ENCODE data around the gene BATF2.

BATF2 gene

GRCh38 chr11:65014726-65015227 lies 18.0 kb upstream of the BATF2 start:
- DNase-seq = no peak
- Histone ChIP-seq H2AFZ (ENCODE audit: low read length) (peak overlapping the region; percentile 99), H3K36me3 (replicated peaks; ENCODE audit: insufficient read depth, low read length) (no peaks in the 10 kb centered on the region), H3F3A (ENCODE audit: insufficient read depth, low read length) (peaks cover 14% of the 10 kb centered on the region; the same call in 1 of the 2 replicates), H3K4me1 (ENCODE audit: low read length) (peaks cover 7% of the 10 kb centered on the region; the same call in 1 of the 2 replicates), H3K4me3 (ENCODE audit: low read length) (peak overlapping the region; percentile 88), H3K9me2 (replicated peaks; ENCODE audit: insufficient read depth, low read length) (no peaks in the 10 kb centered on the region), H3K27me3 (replicated peaks; ENCODE audit: insufficient read depth, low read length) (no peaks in the 10 kb centered on the region), H3K4me2 (ENCODE audit: low read depth, low read length) (peak overlapping the region; percentile 93), H3K27ac (ENCODE audit: low read length) (peak overlapping the region; percentile 98; the same call in 1 of the 2 replicates), H3K79me2 (ENCODE audit: low read length) (peaks cover 7% of the 10 kb centered on the region), H3K9me3 (replicated peaks; ENCODE audit: insufficient read depth, low read length) (no peaks in the 10 kb centered on the region), H3K9ac (ENCODE audit: low read length) (peak overlapping the region; percentile 94), H4K20me1 (ENCODE audit: insufficient read depth, low read length) (no peaks in the 10 kb centered on the region)
- no peak for TF ChIP-seq EZH2phosphoT487 (IDR thresholded peaks at IDR 0.05; ENCODE audit: low read length)

- TF ChIP-seq, protein P1, sequence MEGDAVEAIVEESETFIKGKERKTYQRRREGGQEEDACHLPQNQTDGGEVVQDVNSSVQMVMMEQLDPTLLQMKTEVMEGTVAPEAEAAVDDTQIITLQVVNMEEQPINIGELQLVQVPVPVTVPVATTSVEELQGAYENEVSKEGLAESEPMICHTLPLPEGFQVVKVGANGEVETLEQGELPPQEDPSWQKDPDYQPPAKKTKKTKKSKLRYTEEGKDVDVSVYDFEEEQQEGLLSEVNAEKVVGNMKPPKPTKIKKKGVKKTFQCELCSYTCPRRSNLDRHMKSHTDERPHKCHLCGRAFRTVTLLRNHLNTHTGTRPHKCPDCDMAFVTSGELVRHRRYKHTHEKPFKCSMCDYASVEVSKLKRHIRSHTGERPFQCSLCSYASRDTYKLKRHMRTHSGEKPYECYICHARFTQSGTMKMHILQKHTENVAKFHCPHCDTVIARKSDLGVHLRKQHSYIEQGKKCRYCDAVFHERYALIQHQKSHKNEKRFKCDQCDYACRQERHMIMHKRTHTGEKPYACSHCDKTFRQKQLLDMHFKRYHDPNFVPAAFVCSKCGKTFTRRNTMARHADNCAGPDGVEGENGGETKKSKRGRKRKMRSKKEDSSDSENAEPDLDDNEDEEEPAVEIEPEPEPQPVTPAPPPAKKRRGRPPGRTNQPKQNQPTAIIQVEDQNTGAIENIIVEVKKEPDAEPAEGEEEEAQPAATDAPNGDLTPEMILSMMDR (IDR thresholded peaks at IDR 0.05; ENCODE audit: low read length) = peak; percentile 74
- TF ChIP-seq EZH2phosphoT487 (IDR thresholded peaks at IDR 0.05; ENCODE audit: low read length) = no peak
- no peaks in the 10 kb centered on the region for H4K20me1 ChIP-seq (ENCODE audit: insufficient read depth, low read length)
- H3K9ac ChIP-seq (ENCODE audit: low read length) = peak within 1 kb of the TSS; percentile 94
- H3K4me3 ChIP-seq (ENCODE audit: low read length) = peak within 1 kb of the TSS; percentile 88
- peak; percentile 91 for DNase-seq
- H3K9me3 ChIP-seq (replicated peaks; ENCODE audit: insufficient read depth, low read length) = no peaks in the 10 kb centered on the region
- H3K9me2 ChIP-seq (replicated peaks; ENCODE audit: insufficient read depth, low read length) = no peaks in the 10 kb centered on the region
- H3F3A ChIP-seq (ENCODE audit: insufficient read depth, low read length) = peaks cover 14% of the 10 kb centered on the region; the same call in 1 of the 2 replicates
- H3K4me1 ChIP-seq (ENCODE audit: low read length) = peaks cover 7% of the 10 kb centered on the region; the same call in 1 of the 2 replicates
- H3K79me2 ChIP-seq (ENCODE audit: low read length) = peaks cover 7% of the 10 kb centered on the region
- H3K27me3 ChIP-seq (replicated peaks; ENCODE audit: insufficient read depth, low read length) = no peaks in the 10 kb centered on the region
- H3K4me2 ChIP-seq (ENCODE audit: low read depth, low read length) = peak within 1 kb of the TSS; percentile 93
- H3K36me3 ChIP-seq (replicated peaks; ENCODE audit: insufficient read depth, low read length) = no peaks in the 10 kb centered on the region
- peak within 1 kb of the TSS; percentile 98 for H3K27ac ChIP-seq (ENCODE audit: low read length)
- H2AFZ ChIP-seq (ENCODE audit: low read length) = peak within 1 kb of the TSS; percentile 99
Observed at GRCh38 chr11:65013888-65014725, 17.3 kb upstream of the BATF2 start, which contains the start of gene ARL2. Gene ARL2, plus strand, starts transcription at chr11:65014160. Its CDS starts 48 bp downstream, at chr11:65014208.

- Histone ChIP-seq H3K4me1 (ENCODE audit: low read length) (peaks cover 7% of the 10 kb centered on the region; the same call in 1 of the 2 replicates), H2AFZ (ENCODE audit: low read length) (peak overlapping the region; percentile 99), H3K9me2 (replicated peaks; ENCODE audit: insufficient read depth, low read length) (no peaks in the 10 kb centered on the region)
Observed at GRCh38 chr11:65013130-65013887, 16.5 kb upstream of the BATF2 start.

More at GRCh38 chr11:65013130-65013887, 16.5 kb upstream of the BATF2 start:
- H3F3A ChIP-seq (ENCODE audit: insufficient read depth, low read length) = peaks cover 14% of the 10 kb centered on the region; the same call in 1 of the 2 replicates
- no peak for TF ChIP-seq EZH2 (optimal IDR thresholded peaks at IDR 0.05; ENCODE audit: low read depth, low read length)
- TF ChIP-seq, protein P1 (IDR thresholded peaks at IDR 0.05; ENCODE audit: low read length) = peak; percentile 71
- H3K27me3 ChIP-seq (replicated peaks; ENCODE audit: insufficient read depth, low read length) = no peaks in the 10 kb centered on the region
- no peaks in the 10 kb centered on the region for H4K20me1 ChIP-seq (ENCODE audit: insufficient read depth, low read length)
- H3K4me3 ChIP-seq (ENCODE audit: low read length) = peak overlapping the region; percentile 88
- H3K9ac ChIP-seq (ENCODE audit: low read length) = peak overlapping the region; percentile 94
- peaks cover 7% of the 10 kb centered on the region for H3K79me2 ChIP-seq (ENCODE audit: low read length)
- peak overlapping the region; percentile 93 for H3K4me2 ChIP-seq (ENCODE audit: low read depth, low read length)
- H3K27ac ChIP-seq (ENCODE audit: low read length) = peak overlapping the region; percentile 98
- no peaks in the 10 kb centered on the region for H3K9me3 ChIP-seq (replicated peaks; ENCODE audit: insufficient read depth, low read length)
- peak; percentile 90 for DNase-seq
- H3K36me3 ChIP-seq (replicated peaks; ENCODE audit: insufficient read depth, low read length) = no peaks in the 10 kb centered on the region

Measured in MM.1S (cell line).